Glomerular visceral epithelial cell (primary cell): ENCODE measurements around the gene PSMB9.
A peak's percentile ranks its signal among the peaks of the same experiment; 100 is the strongest.

Source experiments
- DNase-seq: peaks from one replicate; pipeline ENCODE4 v3.0.0-alpha.2; 2016; ENCODE audit errors: extremely low spot score

PSMB9 gene

DNA sequence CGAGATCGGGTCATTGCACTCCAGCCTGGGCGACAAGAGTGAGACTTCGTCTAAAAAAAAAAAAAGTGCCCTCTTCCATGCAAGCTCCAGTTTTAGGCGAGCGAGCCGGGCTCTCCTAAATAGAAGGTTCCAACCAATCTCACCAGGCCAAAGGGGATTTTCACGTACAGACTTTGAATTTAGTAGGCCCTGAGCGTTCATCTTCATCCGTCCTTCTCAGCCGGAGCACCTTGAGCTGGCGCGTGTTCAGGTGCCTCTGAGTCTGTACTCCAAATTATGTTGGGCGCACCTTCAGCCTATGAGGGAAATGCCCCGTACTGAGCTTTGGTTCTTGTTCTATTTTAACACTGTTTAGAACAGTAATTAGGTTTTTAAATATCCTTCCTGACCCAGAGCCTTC, 14.6 kb upstream of the PSMB9 start:
- DNase-seq, result no peak

DNA sequence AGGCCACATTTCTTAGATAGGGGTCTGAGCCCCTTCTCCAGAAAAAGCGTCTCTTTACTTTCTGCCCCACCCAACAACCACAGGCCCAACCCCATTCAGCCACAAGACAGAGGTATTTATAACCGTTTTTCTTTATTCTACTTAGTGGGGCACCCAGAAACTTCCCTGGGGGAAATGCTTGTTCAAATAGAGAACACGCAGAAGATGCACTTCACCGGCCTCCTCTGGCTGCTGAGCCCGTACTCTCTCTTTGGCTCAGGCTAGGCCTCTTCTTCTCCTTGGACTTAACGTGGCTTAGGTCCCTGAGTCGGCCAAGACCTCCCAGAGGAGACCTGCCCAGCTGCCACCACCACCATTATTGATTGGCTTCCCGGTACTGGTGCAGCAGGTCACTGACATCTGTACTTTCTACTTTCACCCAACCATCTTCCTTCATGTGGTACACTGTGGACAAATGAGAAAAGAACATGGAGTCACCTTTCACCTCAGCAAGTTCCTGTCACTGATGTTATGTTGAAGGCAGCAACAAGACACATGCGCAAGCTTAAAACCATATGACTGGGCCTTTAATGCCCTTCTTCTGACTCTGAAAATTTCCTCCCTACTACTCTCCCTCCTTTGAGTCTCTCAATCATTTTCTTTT, 13.3 kb upstream of the PSMB9 start:
- no peak for DNase-seq

DNA sequence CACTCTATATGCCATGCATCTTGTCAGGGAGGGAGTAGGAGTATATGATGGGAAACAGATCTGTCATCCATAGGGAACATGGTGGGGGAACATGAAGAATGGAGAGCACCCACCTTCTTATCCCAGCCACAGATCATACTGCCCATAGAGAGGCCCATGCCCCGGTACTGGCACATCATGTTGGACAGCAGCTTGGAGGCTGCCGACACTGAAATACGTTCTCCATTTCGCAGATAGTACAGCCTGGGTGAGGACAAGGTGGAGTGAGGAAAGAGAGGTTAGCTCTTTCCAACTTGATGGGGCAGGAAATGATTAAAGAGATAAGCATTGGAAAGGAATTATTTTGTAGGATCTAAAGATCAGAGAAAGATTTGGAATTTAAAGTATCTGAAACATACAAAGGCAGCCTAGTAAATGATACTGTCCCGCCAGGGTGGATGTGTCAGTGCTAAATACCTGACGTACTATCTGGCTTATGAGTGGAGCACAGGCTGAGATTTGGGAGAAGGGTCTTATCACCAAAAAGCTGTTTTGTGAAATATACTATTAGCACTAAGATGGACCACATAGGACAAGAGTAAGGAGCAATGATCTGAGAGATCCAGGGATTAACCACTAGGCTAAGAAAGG, 11.9 kb upstream of the PSMB9 start:
- no peak for DNase-seq

DNA sequence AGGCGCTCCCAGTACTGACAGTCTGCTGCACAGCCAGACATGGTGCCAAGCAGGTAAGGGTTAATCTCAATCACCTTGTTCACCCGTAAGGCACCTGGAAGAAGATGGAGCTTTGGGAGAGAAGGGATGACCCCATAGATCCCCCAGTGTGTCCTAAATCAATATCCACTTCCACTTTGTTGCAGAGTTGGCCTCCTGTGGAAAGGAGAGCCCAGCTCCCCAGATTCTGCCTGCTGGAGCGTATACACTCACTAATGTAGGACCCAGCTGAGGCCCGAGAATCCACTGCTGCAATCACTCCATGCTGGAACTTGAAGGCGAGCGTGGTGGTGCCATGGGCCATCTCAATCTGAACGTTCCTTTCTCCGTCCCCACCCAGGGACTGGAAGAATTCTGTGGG, 11.3 kb upstream of the PSMB9 start:
- DNase-seq, result no peak

DNA sequence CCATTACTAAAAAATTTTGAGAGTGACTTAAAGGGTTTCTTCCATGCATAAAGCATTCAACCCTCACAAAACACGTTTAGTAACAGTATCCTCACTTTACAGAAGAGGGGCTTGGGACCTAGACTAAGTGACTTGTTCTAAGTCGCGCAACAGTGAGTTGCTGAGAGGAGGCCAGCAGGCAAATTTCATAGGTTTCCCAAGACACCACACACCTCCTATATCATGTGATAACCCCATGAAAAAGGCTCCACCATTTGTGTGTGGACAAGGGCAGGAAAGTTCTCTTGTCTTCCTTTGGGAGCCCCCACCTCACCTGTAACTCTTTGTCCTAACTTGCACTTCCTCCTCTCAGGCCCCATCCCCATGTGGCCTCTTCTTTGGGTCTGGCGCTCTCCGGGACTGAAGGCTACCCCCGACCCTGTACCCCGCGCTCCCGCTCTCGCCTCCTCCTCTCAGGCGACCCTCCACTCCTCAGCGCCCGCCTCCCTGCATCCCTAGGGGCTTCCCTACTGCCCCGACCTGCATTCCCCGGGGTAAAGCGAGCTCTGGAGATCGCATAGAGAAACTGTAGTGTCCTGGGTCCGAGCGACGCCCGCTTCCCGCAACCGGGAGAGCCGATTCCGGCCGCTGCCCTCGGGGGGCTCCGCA, 10.5 kb upstream of the PSMB9 start:
- DNase-seq, result no peak

DNA sequence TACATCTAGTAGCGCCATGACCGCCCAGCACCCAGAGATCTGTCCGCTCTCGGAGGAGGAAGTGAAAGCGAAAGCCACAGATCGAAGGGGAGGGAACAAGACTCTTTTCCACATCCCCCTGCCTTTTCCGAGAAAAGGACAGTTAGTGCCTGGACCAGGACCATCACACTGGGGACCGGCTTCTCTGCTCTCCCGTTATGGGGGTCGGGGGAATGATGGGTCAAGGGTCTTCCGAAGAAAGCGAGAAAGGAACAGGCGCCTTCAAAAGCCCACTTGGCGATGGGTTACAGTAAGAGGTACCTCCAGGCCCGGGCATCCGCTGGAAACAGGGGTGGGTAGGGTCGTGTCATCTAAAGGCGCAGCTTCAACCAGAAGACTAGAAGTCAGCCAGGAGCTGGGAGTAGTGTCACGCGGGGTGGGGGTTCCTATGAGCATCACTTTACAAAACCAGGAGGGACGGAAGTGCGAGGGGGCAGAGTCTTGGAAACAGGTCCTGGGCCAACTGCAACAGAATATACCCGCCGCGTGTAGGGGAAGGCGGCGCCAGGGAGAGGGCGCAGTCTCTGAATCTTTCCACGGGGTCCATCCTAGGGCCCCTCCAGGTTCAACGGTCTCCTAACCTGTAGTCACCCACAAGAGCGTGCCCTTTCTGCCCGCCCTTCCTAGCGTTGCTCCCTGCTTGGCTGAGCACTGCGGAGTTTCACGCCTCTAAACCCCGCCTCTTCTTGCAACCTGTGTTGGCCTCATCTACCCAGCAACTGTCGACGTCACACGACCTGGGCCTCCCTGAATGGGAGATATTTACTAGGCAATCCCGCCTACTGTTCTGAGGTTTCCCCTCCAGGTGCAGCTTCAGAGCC, 9.8 kb upstream of the PSMB9 start, which contains the start of gene PSMB8:
Gene PSMB8, minus strand, starts transcription at position 69 of the 860 bp plus-strand sequence. Its CDS starts 51 bp downstream, at position 18.
- peak; percentile 96 for DNase-seq

DNA sequence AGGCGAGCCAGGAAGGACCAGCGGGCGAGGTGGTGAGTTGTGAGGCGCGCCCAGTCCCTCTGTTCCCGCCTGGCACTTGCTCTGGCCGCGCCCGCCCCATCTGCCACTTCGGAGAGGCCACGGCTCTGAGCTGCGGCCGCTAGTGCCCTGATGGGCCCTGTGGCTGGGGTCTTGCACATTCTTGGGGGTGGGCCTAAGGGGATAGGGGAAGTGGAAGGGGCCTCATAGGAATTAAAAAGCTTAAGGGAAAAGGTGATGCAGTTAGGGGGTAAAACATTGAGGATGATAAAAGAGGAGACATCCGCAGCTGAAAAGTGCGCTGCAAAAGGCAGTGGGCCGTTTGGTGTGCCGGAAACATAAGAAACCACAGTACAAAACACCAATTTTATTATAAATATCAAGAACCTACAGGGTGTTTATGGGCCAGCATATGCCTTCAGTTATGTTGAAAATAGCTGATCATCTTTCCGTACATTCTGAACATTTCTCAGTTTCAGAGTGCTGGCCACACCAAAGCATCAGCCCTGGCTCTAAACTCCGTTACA, 9.1 kb upstream of the PSMB9 start:
- DNase-seq, result no peak

DNA sequence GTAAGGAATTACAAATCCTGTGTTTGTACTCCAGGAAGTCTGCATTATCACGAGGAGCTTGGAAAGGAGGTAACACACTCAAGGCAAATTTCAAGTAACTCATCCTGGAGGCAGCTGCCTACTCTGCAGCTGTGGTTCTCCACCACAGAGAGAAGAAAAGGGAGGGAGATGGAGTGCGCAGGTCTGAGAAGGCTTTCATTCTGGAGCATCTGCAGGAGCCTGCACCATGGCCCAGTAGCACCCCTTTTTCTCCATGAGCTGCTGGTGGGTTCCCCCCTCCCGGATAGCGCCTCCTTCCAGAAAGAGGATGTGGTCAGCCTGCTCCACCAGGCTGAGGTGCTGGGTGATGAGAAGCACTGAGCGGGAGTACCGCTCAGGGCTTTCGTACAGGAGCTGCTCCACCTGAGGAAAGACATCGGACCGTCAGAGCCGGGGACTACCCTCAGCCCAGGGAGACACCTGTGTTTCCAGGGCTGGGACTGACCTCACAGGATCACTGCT, 8.6 kb upstream of the PSMB9 start:
- DNase-seq, result no peak

DNA sequence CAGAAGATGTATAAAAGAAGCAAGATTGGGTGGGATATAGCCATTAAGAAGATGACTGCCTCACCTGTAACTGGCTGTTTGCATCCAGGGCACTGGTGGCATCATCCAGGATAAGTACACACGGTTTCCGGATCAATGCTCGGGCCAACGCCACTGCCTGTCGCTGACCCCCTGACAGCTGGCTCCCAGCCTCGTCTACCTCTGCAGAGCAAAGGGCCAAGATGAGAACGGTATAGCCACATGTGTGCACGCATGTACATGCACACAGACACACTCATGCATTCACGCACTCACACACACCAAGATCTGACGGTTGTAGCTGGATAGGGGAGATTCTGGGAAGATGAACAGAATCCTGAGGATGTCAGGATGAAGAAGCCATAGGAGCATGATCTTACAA, 7.0 kb upstream of the PSMB9 start:
- DNase-seq, result no peak

DNA sequence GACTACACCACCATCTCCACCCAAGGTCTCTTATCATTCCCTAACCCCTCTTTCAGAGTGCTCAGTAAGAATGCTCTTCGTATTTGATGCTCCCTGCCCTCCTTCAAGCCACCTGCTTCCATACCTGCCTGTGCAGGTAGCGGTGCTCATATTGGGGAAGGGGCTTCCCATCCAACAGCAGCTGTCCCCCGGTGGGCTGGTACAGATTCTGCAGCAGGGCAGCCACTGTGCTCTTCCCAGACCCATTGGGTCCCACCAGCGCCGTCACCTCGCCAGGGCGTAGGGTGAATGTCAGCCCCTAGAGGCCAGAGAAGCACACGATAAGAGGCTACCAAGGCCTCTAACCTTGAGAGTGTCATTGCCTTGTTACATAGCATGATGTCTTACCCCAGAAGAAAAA, 6.2 kb upstream of the PSMB9 start:
- DNase-seq, result no peak

DNA sequence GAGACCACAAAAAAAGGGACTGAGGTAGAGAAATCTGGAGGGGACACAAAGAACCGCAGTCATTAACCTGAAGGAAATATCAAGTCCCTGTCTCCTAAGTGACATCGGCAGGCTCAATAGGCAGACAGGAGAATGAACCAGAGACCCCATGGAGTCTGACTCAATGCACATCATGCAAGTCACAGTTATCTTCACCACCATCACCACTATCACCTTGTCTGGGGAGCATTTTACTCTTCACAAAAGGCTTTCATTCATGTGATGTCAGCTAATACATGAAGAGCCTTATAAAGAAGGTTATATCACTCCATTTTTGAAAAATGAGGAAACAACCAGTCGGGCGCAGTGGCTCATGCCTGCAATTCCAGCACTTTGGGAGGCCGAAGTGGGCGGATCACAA, 4.9 kb upstream of the PSMB9 start:
- no peak for DNase-seq

DNA sequence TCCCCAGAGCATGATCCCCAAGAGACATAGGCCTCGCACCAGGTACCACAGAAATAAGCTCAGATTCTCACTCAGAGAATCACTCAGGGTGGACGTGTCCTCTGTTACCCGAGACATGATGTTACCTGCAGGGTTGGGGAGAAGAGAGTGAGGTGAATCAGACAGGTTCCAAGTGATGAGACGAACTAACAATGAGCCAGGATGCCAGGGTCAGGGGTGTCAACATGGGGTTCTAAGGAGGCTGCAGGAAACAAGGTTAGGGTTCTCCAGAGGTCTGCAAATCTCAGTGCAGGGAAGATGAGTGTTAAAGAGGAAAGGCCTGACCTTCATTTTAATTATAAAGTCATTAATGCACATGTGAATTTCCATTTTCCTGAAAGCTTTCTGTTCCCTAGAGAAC, 3.0 kb upstream of the PSMB9 start:
- no peak for DNase-seq

DNA sequence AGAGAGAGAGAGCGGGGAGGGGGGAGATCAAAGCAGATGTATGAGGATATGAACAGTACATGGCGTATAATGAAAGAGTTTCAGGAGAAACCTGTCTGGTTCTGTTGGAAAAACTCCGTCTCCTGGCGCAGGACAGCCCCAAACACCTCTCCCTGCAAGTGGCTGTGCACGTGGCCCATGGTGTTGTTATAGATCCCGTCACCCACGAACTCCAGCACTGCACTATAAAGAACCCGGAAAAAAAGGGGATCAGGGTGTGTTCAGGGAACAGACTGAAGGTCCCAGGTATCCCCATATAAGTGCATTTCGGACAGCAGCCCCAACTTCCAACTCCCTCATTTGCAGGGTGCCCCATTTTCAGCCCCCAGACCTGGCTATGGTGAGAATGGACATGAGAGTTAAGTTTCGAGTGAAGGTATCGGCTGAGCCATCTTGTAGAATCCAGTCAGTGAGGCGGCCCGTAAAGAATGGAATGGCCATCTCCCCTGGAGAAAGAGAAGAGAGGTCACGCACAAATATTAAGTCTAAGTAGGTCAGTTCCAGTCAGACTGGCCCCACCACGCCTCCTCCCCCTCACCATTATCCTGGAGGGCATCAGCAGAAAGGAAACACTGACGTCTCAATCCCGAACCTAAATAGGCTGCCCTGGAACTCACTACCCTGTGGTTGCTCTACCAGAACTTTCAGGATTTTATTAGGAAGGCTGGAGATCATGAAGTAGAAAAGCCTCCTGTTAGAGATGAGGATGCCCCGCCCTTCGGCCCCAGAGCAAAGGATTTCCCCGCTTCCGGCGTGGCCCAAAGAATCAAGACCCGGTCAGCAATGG, 1.8 kb upstream of the PSMB9 start:
- peak; percentile 33 for DNase-seq

DNA sequence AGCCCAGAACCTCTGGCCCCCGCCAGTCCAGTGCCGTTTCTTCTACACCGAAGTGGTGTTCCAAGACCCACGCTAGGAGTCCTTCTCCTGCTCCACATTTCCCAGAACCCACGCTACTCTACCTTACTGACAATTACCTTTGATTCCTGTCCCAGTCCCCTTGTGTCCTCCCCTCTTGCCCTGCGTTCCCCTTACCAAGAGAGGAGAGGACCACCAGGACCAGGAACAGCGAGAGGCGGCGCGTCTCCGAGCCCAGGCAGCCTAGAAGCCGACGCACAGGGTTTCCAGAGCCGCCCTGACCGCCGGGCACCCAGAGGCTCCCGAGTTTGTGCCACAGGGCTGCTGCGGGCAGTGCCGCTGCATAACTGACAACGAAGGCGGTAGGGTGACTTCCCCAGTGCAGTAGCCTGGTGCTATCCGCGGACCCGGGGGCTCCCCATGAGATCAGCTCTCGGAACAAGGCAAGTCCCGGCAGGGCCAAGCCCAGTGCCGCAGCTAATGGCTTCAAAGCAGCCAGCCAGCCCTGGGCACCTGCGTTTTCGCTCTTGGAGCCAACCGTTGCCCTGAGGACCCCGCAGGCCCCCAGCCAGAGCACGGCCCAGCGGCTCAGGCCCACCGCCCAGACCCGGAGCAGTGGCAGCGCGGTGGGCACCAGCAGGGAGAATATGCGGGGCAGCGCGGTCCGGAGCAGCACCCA, 1.0 kb upstream of the PSMB9 start:
- DNase-seq, result peak; percentile 45

DNA sequence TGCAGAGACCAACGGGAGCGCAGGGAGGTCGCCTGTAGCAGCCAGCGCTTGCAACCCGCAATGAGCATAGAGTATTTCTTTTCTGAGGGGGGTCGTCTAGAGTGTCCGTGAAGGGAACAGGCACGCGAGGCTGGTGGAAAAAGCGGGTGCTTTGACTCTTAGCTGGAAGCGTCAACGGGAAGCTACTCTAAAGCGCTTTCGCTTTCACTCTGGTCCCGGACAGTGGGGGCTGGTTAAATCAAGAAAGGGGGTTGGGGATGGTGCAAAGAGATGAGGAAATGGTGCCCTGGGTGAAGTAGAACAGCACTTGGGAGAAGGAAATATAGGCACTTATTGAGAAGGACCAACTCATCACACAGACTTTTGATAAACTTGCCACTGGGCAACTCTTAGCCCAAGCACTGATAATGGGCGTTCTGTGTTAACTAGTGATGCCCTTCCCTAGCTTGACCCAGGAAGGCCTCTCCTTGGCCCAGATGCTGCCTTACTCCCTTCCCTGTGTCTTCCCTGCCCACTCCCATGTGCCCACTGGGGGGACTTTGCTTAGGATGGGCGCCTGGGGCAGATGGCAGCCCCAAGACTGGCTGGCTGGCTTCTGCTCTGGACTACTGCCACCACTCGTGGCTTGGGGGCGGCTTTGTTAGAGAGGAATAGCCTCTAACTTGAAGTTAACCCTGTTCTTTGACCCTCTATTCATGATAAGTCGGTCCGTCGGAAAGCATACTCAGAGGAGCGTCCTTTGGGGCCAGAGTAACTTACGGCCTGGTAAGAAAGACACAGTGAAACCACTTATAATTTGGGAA, 585 bp downstream of the PSMB9 start:
- peak; percentile 25 for DNase-seq

DNA sequence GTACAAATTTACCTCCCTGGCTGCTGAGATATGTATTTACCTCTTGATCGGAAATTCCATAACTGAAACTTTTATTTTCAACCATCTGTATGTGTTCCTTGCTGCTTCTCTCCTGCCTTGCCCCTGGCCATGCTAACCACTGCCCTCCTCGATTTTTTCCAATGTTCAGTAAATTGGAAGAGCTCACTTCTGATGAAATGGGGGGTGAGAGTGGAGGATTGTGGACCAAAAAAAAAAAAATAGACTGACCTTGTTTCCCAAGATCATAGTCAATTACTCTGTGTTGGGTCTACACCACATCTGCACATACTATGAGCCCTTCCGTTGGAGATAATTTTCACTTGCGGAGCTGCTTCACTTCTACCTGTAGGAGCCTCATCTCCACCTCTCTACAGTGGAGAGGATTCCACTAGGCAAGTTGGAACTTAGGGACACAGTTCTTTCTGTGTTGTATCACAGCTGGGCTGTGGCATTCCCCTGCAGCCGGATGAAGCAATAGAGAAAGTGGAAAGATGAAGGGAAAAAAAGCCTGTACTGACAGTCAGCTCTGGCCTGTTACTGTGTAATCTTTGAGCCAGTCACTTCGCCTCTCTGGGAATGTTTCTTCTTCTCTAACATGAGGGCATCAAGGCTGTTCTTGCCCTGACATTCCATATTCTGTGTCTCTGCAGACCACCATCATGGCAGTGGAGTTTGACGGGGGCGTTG, 1.6 kb downstream of the PSMB9 start:
- no peak for DNase-seq

DNA sequence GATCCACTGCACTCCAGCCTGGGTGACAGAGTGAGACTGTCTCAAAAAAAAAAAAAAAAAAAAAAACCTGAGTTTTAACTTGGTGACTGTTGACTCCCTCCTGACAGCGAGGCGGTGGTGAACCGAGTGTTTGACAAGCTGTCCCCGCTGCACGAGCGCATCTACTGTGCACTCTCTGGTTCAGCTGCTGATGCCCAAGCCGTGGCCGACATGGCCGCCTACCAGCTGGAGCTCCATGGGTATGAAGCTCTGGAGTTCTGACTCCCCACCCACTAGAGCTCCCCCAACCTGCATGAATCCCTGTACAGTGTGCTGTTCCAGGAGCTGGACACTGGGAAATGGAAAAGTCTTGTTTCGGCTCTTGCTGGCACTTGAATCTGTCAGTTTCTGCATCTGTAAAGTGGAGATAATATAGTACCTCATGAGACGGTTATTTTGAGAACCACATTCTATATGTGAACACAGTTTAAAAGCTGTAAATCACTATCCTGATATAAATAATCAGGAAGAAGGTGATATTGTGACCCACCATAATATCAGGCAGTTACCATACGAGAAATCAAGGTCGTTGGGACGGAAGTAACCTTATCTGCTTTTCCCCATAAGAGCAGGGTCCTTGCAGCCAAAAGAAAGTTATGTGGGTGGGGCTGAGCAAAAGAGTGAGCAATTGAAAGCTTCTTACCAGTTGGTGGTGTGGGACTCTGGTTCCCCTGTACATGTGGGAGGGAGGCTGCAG, 3.3 kb downstream of the PSMB9 start:
- no peak for DNase-seq

DNA sequence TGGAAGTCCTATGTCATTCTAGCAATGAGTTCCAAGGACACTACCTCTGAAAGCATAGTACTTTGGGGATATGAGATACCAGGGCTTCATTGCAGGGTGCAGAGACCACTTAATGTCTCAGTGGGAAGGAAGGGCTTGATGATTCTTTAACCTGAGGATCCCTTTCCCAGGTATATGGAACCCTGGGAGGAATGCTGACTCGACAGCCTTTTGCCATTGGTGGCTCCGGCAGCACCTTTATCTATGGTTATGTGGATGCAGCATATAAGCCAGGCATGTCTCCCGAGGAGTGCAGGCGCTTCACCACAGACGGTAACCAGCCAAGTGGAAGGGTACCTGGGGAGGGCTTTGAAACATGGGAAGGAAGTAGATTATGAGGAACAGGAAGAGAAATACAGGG, 4.2 kb downstream of the PSMB9 start:
- no peak for DNase-seq
